ENCODE data around the gene AKAP17A. TPM values are rescaled to one million over a fixed set of nuclear protein-coding genes. Genes with fewer than 3 reads are reported as not detected.

AKAP17A gene
- total RNA-seq, 1 experiment from 2014 or later: 39.9 TPM

DNA sequence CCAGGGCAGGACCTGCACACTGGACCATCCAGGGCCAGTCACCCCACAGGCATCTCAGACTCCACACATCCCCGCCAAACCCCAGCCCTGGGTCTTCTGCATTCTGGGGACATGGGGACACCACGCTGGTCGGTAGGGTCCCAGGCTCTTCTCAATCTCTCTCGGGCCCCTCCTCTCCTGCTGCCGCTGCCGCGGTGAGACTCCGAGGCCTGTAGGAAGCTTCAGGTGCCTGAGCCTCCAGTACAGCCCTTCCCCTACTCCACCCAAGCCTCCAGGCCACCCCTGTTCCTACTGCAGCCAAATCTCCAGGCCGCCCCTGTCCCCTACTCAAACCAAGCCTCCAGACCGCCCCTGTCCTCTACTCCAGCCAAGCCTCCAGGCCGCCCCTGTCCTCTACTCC is 17.9 kb downstream of the AKAP17A start:
- TF ChIP-seq, protein P1, sequence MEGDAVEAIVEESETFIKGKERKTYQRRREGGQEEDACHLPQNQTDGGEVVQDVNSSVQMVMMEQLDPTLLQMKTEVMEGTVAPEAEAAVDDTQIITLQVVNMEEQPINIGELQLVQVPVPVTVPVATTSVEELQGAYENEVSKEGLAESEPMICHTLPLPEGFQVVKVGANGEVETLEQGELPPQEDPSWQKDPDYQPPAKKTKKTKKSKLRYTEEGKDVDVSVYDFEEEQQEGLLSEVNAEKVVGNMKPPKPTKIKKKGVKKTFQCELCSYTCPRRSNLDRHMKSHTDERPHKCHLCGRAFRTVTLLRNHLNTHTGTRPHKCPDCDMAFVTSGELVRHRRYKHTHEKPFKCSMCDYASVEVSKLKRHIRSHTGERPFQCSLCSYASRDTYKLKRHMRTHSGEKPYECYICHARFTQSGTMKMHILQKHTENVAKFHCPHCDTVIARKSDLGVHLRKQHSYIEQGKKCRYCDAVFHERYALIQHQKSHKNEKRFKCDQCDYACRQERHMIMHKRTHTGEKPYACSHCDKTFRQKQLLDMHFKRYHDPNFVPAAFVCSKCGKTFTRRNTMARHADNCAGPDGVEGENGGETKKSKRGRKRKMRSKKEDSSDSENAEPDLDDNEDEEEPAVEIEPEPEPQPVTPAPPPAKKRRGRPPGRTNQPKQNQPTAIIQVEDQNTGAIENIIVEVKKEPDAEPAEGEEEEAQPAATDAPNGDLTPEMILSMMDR (IDR thresholded peaks at IDR 0.05; ENCODE audit: insufficient read depth in 1 of 2, low read depth in 1 of 2, low read length in 1 of 2, severe bottlenecking in 1 of 2, unreplicated experiment in 1 of 2): no peak
- intact Hi-C loops (cut with micrococcal nuclease; ENCODE audit: unreplicated experiment): no loop called here
- DNase-seq: no peak
- BruUV-seq (replicated peaks): no TSS peak
- Mint-ChIP-seq H3K4me3 (ENCODE audit: unreplicated experiment) (no peak overlapping the region), H3K27ac (ENCODE audit: unreplicated experiment) (peak overlapping the region; percentile 61), H3K27me3 (ENCODE audit: insufficient read depth, unreplicated experiment) (no peaks in the 10 kb centered on the region), H3K9me3 (ENCODE audit: unreplicated experiment) (no peaks in the 10 kb centered on the region), H3K4me1 (ENCODE audit: low read depth, unreplicated experiment) (no peaks in the 10 kb centered on the region), H3K36me3 (ENCODE audit: insufficient read depth, unreplicated experiment) (peaks cover 5% of the 10 kb centered on the region)
- Histone ChIP-seq H3K4me3 (ENCODE audit: low read depth, low read length) (no peak overlapping the region), H3K4me1 (no peaks in the 10 kb centered on the region), H3K36me3 (ENCODE audit: control insufficient read depth, insufficient read depth, low read length) (no peaks in the 10 kb centered on the region), H3K27me3 (replicated peaks; ENCODE audit: control insufficient read depth, insufficient read depth, low read length) (no peaks in the 10 kb centered on the region), H3K9me3 (no peaks in the 10 kb centered on the region)
- ChIA-PET CTCF (no interaction called here), POLR2A (no interaction called here)

- H3K27me3 Mint-ChIP-seq (ENCODE audit: insufficient read depth, unreplicated experiment): no peaks in the 10 kb centered on the region
- H3K9me3 ChIP-seq: no peaks in the 10 kb centered on the region
- H3K36me3 ChIP-seq (ENCODE audit: control insufficient read depth, insufficient read depth, low read length): no peaks in the 10 kb centered on the region
- TF ChIP-seq, protein P1 (IDR thresholded peaks at IDR 0.05; ENCODE audit: insufficient read depth in 1 of 2, low read depth in 1 of 2, low read length in 1 of 2, severe bottlenecking in 1 of 2, unreplicated experiment in 1 of 2): no peak
- no peaks in the 10 kb centered on the region for H3K4me1 ChIP-seq
- BruUV-seq (replicated peaks): no TSS peak
- H3K36me3 Mint-ChIP-seq (ENCODE audit: insufficient read depth, unreplicated experiment): peaks cover under 1% of the 10 kb centered on the region
- H3K4me3 ChIP-seq (ENCODE audit: low read depth, low read length): no peak overlapping the region
- intact Hi-C loops (cut with micrococcal nuclease; ENCODE audit: unreplicated experiment): no loop called here
- H3K4me1 Mint-ChIP-seq (ENCODE audit: low read depth, unreplicated experiment): no peaks in the 10 kb centered on the region
- H3K27me3 ChIP-seq (replicated peaks; ENCODE audit: control insufficient read depth, insufficient read depth, low read length): no peaks in the 10 kb centered on the region
- peak overlapping the region; percentile 61 for H3K27ac Mint-ChIP-seq (ENCODE audit: unreplicated experiment)
- CTCF ChIA-PET: no interaction called here
- no peaks in the 10 kb centered on the region for H3K9me3 Mint-ChIP-seq (ENCODE audit: unreplicated experiment)
- no peak for DNase-seq
- no peak overlapping the region for H3K4me3 Mint-ChIP-seq (ENCODE audit: unreplicated experiment)
- POLR2A ChIA-PET: no interaction called here
These were observed 18.4 kb downstream of the AKAP17A start for GRCh38 chrX:1609762-1610161.

DNA sequence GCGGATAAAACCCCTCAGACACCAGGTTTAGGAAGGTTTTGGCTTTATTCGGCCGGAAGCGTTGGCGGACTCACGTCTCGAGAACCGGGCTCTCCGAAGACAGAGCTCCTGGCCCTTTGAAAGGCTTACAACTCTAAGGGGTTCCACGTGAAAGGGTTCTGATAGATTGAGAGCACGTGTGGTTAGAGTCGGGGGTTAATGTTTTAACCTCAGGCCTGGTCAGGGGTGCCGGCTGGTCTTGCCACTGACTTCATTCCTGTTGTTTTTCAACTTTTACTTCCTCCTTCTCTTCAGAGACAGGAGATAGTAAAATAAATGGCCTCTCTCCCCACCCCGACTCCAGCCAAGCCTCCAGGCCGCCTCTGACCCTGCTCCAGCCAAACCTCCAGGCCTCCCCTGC is 18.8 kb downstream of the AKAP17A start:
- H3K36me3 ChIP-seq (ENCODE audit: control insufficient read depth, insufficient read depth, low read length): no peaks in the 10 kb centered on the region
- CTCF ChIA-PET: no interaction called here
- DNase-seq: no peak
- Mint-ChIP-seq H3K4me1 (ENCODE audit: low read depth, unreplicated experiment) (no peaks in the 10 kb centered on the region), H3K4me3 (ENCODE audit: unreplicated experiment) (no peak overlapping the region), H3K9me3 (ENCODE audit: unreplicated experiment) (no peaks in the 10 kb centered on the region), H3K36me3 (ENCODE audit: insufficient read depth, unreplicated experiment) (no peaks in the 10 kb centered on the region), H3K27ac (ENCODE audit: unreplicated experiment) (peak overlapping the region; percentile 61), H3K27me3 (ENCODE audit: insufficient read depth, unreplicated experiment) (no peaks in the 10 kb centered on the region)
- POLR2A ChIA-PET: no interaction called here
- BruUV-seq (replicated peaks): no TSS peak
- intact Hi-C loops (cut with micrococcal nuclease; ENCODE audit: unreplicated experiment): no loop called here
- H3K4me1 ChIP-seq: no peaks in the 10 kb centered on the region
- TF ChIP-seq, protein P1 (IDR thresholded peaks at IDR 0.05; ENCODE audit: insufficient read depth in 1 of 2, low read depth in 1 of 2, low read length in 1 of 2, severe bottlenecking in 1 of 2, unreplicated experiment in 1 of 2): no peak
- H3K27me3 ChIP-seq (replicated peaks; ENCODE audit: control insufficient read depth, insufficient read depth, low read length): no peaks in the 10 kb centered on the region
- no peaks in the 10 kb centered on the region for H3K9me3 ChIP-seq
- H3K4me3 ChIP-seq (ENCODE audit: low read depth, low read length): no peak overlapping the region
